Measurements from ENCODE around the gene GPR107.
A peak's percentile ranks its signal among the peaks of the same experiment; 100 is the strongest.

Gene GPR107

DNA sequence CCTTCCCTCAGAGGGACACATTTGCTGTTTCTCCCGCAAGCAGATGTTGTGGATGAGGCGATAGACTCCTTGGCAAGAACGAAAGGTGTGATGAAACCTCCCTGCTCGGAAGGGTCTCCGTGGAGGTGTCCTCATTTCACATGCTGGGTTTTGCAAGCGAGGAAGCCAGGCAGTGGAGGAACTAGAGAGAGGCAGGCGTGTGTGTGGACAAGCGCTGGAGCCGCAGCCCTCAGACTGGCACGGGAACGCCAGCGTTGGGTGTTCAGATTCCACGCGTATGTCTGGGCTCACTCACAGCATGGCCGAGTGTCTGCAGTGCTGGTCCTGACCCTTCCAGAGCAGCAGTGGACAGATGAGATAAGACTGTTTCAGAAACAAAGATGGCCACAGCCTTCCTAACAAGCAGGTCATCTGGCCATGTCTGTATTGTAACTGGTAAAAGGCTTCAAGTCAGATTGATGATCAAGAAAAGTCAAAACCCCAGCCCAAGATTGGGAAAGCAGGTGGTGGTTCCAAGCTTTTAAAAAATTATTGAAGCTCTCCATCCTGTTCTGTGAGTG, 83.5 kb downstream of the GPR107 start:
- DNase-seq (ENCODE audit: low read depth): no peak

DNA sequence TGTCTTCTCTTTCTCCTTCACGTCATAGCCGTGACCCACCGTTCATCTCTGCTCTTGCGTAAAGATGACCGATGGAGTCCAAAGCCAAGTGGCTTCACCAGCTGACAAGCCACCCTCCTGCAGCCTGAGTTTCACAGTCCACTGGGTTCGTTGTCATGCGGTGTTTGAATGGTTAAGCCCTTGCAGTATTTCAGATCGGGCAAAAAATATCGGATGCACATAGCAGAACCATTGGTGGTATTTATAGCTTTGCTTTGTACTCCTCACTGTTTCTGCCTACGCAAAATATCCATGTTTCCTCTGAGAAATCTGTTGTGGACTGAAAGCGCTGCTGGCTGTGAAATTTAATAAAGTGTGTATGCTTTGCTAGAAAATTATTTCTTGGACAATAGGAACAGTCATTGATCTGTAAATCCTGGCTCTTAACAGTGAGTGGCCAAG, 84.0 kb downstream of the GPR107 start:
- no peak for DNase-seq (ENCODE audit: low read depth)

DNA sequence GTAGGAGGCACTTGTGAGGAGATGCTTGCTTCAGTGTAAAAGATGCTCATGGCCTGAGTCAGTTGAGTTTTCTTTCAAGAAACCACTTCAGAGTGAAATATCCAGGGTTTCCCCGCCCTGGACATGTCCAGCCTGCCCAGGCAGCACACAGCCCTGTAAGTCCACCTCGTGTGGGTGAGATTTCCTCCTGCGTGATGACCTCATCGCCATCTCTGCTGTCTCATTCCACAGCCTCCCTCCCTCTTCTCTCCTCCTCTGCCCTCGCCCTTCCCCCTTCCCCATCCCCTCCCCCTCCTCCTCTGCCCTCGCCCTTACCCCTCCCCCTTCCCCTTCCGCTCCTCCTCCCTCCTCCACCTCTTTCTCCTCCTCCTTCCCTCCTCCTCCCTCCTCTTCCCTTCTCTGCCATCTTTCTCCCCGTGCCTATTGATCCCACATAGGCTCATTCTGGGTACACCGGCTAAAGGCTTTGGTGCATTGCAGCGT, 84.5 kb downstream of the GPR107 start:
- peak; percentile 88 for DNase-seq (ENCODE audit: low read depth)

GRCh38 chr9:130138791-130139190, 85.1 kb downstream of the GPR107 start:
- DNase-seq (ENCODE audit: low read depth): peak; percentile 94

DNA sequence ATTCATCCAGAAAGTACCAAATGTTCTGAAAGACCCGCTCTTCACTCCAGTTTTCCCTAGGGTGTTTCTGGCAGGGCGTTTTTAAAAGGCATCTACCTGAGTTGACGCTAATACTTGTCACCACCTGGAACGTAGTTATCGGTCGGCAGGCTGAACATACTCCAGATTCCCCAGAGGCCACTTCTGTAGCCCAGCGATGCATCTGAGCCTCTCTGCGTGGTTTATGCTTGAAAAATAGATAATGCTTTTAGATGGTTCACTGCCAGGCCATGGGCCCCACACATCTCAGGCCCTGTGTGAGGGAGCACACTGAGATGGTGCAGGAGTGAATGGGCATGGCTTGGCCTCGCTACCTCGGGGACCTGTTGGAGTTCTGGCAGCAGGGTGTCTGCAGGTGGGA, 85.5 kb downstream of the GPR107 start:
- DNase-seq (ENCODE audit: low read depth): no peak

GRCh38 chr9:130140706-130141105, 87.0 kb downstream of the GPR107 start:
- no peak for DNase-seq (ENCODE audit: low read depth)

GRCh38 chr9:130142056-130142455, 88.3 kb downstream of the GPR107 start:
- no peak for DNase-seq (ENCODE audit: low read depth)

GRCh38 chr9:130142641-130143040, 88.9 kb downstream of the GPR107 start:
- DNase-seq (ENCODE audit: low read depth): no peak

DNA sequence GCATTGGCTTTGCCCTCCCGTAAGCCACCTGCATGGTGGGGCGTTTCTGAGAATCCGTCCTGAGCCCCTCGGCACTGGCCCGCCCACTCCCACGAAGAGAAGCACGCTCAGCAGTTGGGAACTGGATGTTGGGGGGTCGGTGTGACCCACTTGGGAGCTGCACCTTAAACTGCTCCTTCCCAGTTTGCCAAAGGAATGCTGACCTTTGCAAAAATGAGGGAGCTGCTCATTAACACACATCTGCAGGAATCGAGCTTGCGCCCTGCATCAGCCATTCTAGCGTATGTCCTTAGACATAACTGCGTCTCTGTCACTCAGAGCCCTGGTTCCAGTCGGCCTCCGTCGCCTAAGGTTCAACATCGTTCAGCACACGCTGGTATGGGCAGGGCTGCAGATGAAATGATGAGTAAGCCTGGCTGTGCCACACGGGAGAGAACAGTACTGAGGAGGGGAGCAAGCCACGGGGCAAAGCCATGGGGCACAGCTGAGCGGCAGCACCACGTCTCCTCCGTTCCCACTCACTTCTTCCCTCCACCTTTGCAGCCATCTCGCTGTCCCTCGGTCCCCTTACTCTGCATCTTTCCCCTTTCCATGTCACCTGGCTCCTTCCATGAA, 89.7 kb downstream of the GPR107 start:
- DNase-seq (ENCODE audit: low read depth): no peak

DNA sequence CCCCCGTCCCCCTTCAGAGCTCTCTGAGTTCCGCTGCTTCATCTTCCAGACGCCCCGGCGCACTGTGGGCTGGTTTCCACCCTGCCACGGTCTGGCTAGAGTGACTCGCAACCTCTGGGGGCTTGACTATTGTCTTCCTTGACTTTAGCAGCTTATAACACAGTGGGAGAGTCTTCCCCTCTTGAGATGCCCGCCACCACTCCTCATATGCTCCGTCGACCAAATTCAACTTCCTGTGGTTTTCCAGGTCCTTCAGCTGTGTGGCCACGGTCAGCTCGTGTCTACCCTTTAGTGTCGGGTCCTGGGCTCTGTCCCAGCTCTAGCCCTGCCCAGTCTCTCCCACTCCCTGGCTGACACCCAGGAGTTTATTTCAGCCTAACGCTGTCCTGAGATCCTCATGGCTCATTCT, 90.3 kb downstream of the GPR107 start:
- no peak for DNase-seq (ENCODE audit: low read depth)

DNA sequence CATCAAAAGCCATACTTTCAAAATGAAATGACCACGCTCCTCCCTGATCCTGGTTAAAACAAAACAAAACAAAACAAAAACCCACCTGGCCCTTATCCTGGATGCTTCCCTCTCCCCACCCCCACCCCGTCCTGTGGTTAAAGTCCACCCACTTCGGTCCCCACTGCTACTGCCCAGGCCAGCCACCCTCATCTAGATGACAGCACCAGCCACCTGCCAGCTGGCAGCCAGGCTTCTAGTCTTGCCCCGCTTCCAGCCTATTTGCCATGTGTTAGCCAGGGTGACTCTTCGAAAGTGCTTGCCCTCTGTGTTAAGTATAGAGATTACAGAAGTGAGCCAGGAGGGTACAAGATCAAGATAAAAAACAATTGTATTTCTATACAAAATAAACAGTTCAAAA, 91.0 kb downstream of the GPR107 start:
- no peak for DNase-seq (ENCODE audit: low read depth)

GRCh38 chr9:130145658-130146057, 92.0 kb downstream of the GPR107 start:
- no peak for DNase-seq (ENCODE audit: low read depth)

DNA sequence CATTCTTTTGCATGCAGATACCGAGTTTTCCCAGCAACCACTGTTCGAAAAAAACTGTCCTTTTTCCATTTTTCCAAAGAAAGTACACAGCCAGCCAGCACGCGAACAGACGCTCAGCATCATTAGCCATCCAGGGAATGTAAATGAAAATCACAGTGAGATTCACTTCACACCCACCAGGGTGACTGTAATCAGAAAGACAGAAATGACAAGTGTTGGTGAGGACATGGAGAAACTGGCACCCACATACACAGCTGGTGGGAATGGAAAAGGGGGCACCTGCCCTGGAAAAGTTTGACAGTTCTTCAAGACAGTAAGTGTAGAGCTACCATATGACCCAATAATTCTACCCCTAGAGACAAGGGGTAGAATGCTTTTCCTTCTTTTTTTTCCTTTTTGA, 93.5 kb downstream of the GPR107 start:
- DNase-seq (ENCODE audit: low read depth): no peak

DNA sequence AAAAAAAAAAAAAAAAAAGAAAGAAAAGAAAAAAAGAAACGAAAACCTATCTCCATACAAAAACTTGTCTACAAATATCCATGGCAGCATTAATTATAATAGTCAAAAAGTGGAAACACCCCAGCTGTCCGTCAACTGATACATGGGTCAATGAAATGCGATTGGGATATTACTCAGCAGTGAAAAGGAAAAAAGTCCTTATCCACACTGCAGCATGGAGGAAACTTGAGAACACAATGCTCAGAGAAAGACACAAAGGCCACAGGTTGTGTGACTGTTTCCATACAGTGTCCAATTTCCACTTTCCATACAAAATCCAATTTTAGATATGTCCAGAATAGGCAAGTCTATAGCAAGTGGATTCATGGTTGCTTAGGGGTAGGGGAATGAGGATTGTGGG, 94.2 kb downstream of the GPR107 start:
- no peak for DNase-seq (ENCODE audit: low read depth)

DNA sequence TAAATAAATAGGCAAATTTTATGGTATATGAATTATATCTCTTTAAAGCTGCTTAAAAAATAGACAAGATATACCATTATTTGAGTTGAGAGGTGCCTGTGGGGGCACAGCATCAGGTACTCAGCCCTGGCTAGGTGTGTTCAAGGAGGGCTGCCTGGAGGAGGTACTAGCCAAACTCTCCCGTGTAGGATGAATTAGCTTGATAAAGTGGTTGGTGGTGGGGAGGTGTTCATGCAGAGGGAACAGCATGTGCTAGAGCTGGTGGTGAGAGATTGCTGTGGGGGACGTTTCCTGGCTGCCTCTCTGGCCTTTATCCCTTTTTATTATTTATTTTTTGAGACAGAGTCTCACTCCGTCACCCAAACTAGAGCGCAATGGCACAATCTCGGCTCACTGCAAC, 95.3 kb downstream of the GPR107 start:
- no peak for DNase-seq (ENCODE audit: low read depth)

GRCh38 chr9:130149654-130150286, 96.1 kb downstream of the GPR107 start:
- no peak for DNase-seq (ENCODE audit: low read depth)

- DNase-seq (ENCODE audit: low read depth): no peak
Observed at GRCh38 chr9:130150779-130151382, 97.2 kb downstream of the GPR107 start.

DNA sequence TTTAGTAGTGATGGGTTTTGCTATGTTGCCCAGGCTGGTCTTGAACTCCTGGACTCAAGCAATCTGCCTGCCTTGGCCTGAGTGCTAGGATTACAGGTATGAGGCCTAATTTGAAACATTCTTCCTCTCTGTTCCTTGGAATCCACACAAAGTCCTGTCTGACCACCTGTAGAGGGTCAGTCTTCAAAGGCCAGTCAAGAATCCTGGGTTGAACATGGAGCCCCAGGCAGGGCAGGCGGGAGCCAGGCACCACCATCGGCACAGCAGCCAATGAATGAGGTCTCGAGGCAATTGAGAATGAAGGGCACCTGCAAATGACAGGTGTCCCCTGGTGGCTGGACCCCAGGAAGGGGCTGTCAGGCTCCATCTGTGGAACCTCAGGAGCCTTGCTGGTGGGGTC, 101.1 kb downstream of the GPR107 start:
- DNase-seq (ENCODE audit: low read depth): no peak

DNA sequence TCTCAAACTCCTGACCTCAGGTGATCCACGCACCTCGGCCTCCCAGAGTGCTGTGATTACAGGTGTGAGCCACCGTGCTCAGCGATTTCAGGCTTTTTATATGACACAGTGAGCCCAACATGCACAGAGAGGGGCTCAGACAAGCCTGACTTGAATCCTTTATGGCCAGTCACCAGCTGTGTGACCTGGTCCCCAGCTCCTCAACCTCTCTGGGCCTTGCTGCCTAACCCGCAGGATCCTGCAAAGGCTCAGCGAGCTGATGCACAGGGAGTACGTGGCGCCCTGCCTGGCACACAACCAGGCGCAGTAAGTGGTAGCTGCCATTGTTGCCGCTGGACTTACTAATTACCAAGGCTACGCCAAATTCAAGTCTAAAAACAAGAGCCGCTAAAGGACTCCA, 101.9 kb downstream of the GPR107 start:
- DNase-seq (ENCODE audit: low read depth): no peak

- DNase-seq (ENCODE audit: low read depth): no peak
Observed at GRCh38 chr9:130156672-130157071, 103.0 kb downstream of the GPR107 start.

- no peak for DNase-seq (ENCODE audit: low read depth)
Observed at GRCh38 chr9:130157079-130157478, 103.4 kb downstream of the GPR107 start.

DNA sequence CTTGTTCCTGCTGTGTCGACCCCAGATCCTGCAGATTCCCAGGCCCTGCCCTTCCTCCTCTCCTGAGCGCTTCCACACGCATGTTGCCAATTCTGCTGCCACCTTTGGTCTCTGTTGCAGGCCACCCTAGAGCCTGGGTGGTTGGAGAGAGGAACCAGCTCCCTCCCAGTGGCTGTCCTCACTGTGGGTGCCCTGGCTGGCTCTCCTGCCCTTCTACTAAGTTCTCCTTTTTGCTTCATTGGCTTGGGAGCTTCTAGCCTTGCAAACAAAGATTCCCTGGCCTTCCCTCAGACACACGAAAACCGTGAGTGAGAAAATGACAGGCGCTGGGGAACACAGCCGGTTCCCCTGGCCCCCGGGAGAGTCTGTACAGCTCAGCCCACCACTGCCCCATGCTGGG, 104.3 kb downstream of the GPR107 start:
- DNase-seq (ENCODE audit: low read depth): no peak

DNA sequence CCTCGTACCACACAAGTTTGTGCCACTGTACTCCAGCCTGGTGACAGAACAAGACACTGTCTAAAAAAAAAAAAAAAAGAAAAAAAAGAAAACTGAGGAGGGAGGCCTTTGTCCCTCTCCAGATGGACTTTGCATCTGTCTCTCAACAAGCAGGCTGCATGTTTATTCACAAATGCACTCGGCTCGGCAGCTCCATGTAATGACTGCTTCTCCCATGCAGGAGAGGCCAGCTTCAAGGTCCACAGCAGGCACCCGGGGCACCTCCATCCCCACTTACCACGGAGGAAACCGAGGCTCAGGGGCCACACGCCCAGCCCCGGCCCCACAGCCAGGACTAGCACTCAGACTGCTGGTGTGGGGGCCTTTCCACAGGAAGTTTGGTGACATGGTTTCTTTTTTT, 105.4 kb downstream of the GPR107 start:
- no peak for DNase-seq (ENCODE audit: low read depth)
